Fibroblast of the aortic adventitia (primary cell): ENCODE data around the gene BRINP1. TPM values are rescaled to one million over a fixed set of nuclear protein-coding genes. Genes with fewer than 3 reads are reported as not detected.

ENCODE experiments used
- DNase-seq: peaks from one replicate; pipeline ENCODE4 v3.0.0-alpha.2; 2010; ENCODE audit warnings: low read depth
- H3K4me3 ChIP-seq: 2 replicates; pipeline ENCODE4 v1.5.1; 2011; ENCODE audit warnings: low read depth, mild to moderate bottlenecking, control low read depth, low read length, moderate library complexity
- CTCF ChIP-seq: IDR thresholded peaks from 2 replicates; pipeline ENCODE4 v1.5.1; 2011; ENCODE audit warnings: mild to moderate bottlenecking, low read length, control low read depth, inconsistent platforms; ENCODE audit not compliant: insufficient read depth
- total RNA-seq: library from RNA; depleted of rRNA; stranded (reverse); fragments of >200 nt; gene quantifications from 2 replicates; pipeline ENCODE4 v1.2.3, GENCODE V29; 2012; ENCODE audit warnings: low replicate concordance

Gene BRINP1
- total RNA-seq, 1 donor: 5.8 TPM

GRCh38 chr9:119282476-119283077 is 86.7 kb downstream of the BRINP1 start:
- no peak for DNase-seq
- no peak overlapping the region for H3K4me3 ChIP-seq
- TF ChIP-seq CTCF: no peak

GRCh38 chr9:119280740-119281485 is 88.3 kb downstream of the BRINP1 start:
- no peak for DNase-seq
- TF ChIP-seq CTCF: no peak

GRCh38 chr9:119278171-119278570 is 91.1 kb downstream of the BRINP1 start:
- no peak overlapping the region for H3K4me3 ChIP-seq
- DNase-seq: no peak
- no peak for TF ChIP-seq CTCF

More at GRCh38 chr9:119280740-119281485, 88.3 kb downstream of the BRINP1 start:
- no peak overlapping the region for H3K4me3 ChIP-seq

GRCh38 chr9:119273984-119274665 is 95.1 kb downstream of the BRINP1 start:
- H3K4me3 ChIP-seq: no peak overlapping the region
- TF ChIP-seq CTCF: no peak
- no peak for DNase-seq

GRCh38 chr9:119273325-119273904 is 95.8 kb downstream of the BRINP1 start:
- no peak overlapping the region for H3K4me3 ChIP-seq
- no peak for DNase-seq
- TF ChIP-seq CTCF: no peak

GRCh38 chr9:119272500-119273211 is 96.6 kb downstream of the BRINP1 start:
- no peak for DNase-seq
- TF ChIP-seq CTCF: no peak
- no peak overlapping the region for H3K4me3 ChIP-seq
